ENCODE data around the gene BRSK1.
A peak's percentile ranks its signal among the peaks of the same experiment; 100 is the strongest.

BRSK1 gene

DNA sequence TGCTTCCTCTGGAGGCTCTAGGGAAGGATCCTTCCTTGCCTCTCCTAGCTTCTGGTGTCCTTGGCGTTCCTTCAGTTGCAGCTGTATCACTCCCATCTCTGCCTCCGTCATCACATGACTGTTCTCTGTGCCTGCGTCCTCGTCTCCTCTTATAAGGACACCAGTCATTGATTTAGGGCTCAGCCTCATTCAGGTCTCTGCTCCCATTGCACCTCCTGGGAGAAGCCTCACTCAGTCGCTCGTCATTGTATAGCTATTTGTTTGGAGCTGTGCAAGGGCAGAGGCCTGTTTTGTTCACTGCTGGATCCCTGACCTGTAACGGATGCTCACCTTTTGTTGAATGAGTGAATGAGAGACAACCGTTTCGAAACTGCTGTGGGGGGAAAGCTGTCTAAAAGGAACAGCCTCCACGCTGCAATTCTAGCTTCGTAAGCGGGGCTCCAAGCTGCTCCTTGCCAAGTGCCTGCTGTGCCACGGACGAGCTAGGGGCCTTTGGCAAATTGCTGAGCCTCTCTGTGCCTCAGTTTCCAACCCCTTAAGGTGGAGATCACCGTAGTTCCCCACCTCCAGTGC lies 17.2 kb downstream of the BRSK1 start:
- H3K4me3 ChIP-seq (ENCODE audit: low read depth, low read length), result no peak overlapping the region
- no peak for TF ChIP-seq CTCF (IDR thresholded peaks at IDR 0.05; ENCODE audit: control insufficient read depth, extremely low read depth, insufficient read depth)
- DNase-seq (ENCODE audit: low read depth), result no peak

- no peak for DNase-seq (ENCODE audit: low read depth)
- H3K4me3 ChIP-seq (ENCODE audit: low read depth, low read length), result peak overlapping the region; percentile 44
- peak; percentile 69 for TF ChIP-seq CTCF (IDR thresholded peaks at IDR 0.05; ENCODE audit: control insufficient read depth, extremely low read depth, insufficient read depth)
These were observed 17.9 kb downstream of the BRSK1 start for GRCh38 chr19:55301459-55302317.

GRCh38 chr19:55302318-55302703 lies 18.5 kb downstream of the BRSK1 start:
- TF ChIP-seq CTCF (IDR thresholded peaks at IDR 0.05; ENCODE audit: control insufficient read depth, extremely low read depth, insufficient read depth), result no peak
- peak overlapping the region; percentile 44 for H3K4me3 ChIP-seq (ENCODE audit: low read depth, low read length)
- DNase-seq (ENCODE audit: low read depth), result no peak

GRCh38 chr19:55303477-55303876 lies 19.7 kb downstream of the BRSK1 start:
- no peak for TF ChIP-seq CTCF (IDR thresholded peaks at IDR 0.05; ENCODE audit: control insufficient read depth, extremely low read depth, insufficient read depth)
- no peak for DNase-seq (ENCODE audit: low read depth)
- H3K4me3 ChIP-seq (ENCODE audit: low read depth, low read length), result no peak overlapping the region

DNA sequence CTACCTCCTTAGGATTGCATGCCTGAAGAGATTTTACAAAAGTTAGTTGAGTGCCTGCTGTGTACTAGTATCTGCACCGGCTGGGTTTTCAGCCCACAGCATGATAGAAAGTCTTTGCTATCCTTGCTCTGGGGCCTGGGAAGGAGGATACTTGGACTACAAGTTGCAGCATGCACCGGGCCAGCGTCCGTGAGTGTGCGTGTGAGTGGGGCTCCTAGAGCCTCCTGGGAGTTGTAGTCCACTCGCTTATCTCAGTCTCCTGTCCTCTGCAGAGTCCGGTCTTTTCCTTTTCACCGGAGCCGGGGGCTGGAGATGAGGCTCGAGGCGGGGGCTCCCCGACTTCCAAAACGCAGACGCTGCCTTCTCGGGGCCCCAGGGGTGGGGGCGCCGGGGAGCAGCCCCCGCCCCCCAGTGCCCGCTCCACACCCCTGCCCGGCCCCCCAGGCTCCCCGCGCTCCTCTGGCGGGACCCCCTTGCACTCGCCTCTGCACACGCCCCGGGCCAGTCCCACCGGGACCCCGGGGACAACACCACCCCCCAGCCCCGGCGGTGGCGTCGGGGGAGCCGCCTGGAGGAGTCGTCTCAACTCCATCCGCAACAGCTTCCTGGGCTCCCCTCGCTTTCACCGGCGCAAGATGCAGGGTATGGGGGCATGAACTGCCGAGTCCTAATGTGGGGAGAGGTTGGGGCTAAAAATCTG lies 20.6 kb downstream of the BRSK1 start:
- no peak for TF ChIP-seq CTCF (IDR thresholded peaks at IDR 0.05; ENCODE audit: control insufficient read depth, extremely low read depth, insufficient read depth)
- peak; percentile 49 for DNase-seq (ENCODE audit: low read depth)
- no peak overlapping the region for H3K4me3 ChIP-seq (ENCODE audit: low read depth, low read length)

DNA sequence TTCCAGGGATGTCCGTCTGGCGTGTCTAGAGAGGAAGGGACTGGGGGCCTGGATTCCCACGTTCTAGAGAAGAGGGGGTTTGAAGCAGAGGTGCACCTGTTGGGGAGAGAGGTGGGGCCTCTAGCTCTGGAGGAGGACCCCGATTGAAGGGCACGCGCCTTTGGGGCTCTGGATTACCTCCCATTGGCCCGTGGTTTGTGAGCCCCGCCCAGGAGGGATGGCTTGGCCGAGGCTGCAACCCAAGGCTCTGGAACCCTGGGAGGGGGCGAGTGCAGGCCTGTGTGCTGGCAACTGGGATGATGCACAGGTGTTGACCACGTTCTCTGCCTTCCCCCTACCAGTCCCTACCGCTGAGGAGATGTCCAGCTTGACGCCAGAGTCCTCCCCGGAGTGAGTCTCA lies 21.2 kb downstream of the BRSK1 start:
- H3K4me3 ChIP-seq (ENCODE audit: low read depth, low read length), result no peak overlapping the region
- no peak for TF ChIP-seq CTCF (IDR thresholded peaks at IDR 0.05; ENCODE audit: control insufficient read depth, extremely low read depth, insufficient read depth)
- no peak for DNase-seq (ENCODE audit: low read depth)

All from LNCaP clone FGC (cell line).